GM21367 (cell line): ENCODE data around the gene RARRES2.

Experiments used
- ATAC-seq: cut with Tn5 transposase; IDR thresholded peaks from one replicate; pipeline ENCODE4 v1.9.1; 2021; ENCODE audit not compliant: unreplicated experiment

The RARRES2 gene

GRCh38 chr7:150363370-150363769 is 21.9 kb upstream of the RARRES2 start:
- ATAC-seq = no peak

DNA sequence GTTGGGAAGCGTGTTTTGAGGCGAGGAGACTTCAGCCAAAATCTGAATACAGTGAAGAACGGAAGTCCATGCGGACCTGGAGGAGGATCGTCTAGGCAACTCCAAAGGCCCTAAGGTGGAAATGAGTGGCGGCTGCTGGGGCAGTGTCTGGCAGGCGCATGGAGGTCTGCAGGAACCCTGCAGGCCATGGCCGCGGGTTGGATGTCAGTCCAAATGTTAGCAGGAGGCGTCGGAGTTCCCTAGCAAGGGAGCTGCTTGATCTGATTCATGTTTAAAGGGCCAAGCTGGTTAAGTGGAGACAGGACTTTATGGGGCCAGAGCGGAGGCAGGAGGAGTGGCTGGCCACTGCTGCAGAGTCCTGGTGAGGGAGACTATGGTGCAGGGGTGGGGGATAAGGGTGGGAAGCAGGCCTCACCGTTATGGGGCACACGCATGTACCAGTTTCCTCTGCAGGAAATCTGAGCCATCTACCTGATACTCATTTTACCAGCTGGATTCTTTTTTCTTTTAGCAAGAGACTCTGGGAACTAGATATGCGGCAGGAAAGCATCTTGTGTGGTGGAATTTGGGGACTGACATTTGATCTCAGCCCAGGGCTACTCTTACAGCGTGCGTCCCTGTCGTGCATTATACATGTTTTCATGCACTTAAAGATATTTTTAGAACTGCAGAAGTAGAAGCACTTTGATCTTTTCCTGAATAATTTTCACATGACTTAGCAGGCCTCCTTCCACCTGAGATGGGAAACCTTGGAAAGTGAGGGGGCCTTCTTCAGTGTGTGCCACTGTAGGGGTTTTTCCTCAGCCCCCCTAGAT is 20.6 kb upstream of the RARRES2 start:
- no peak for ATAC-seq

GRCh38 chr7:150361402-150361801 is 20.0 kb upstream of the RARRES2 start:
- no peak for ATAC-seq

GRCh38 chr7:150360363-150361058 is 19.1 kb upstream of the RARRES2 start:
- ATAC-seq = no peak

DNA sequence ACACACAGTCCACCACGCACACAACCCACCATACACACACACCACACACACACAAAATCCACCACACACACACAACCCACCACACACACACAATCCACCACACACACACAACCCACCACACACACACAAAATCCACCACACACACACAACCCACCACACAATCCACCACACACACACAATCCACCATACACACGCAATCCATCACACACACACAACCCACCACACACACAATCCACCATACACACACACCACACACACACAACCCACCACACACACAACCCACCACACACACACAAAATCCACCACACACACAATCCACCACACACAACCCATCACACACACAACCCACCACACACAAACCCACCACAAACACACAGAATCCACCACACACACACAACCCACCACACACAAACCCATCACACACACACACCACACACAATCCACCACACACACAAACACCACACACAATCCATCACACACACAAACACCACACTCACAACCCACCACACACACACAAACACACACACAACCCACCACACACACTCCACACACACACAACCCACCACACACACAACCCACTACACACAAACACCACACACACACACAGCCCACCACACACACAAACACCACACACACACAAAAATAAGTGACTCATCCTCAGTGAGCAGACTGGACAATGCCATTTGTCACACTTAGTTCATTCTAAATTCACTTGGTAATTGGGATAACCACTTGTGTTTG is 18.4 kb upstream of the RARRES2 start:
- no peak for ATAC-seq

- ATAC-seq = no peak
Measured at GRCh38 chr7:150358988-150359621, 17.7 kb upstream of the RARRES2 start.

DNA sequence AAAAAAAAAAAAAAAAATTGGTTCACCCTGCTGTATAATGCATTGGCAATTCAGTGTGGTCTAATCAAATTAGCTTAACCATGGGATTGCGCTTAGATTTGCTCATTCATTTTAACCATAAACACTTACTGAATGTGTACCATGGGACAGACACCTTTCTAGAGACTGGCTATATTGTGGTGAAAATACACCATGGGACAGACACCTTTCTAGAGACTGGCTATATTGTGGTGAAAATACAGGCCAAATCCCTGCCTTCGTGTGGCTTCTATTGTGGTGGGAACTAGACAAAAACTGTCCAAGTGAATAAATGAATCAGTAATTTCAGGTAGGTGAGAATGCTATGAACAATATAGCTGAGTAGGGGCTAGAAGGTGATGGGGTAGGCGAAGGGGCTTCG is 17.0 kb upstream of the RARRES2 start:
- no peak for ATAC-seq

GRCh38 chr7:150357771-150358427 is 16.5 kb upstream of the RARRES2 start:
- ATAC-seq = peak; percentile 9

GRCh38 chr7:150357270-150357669 is 15.8 kb upstream of the RARRES2 start:
- ATAC-seq = peak; percentile 45

GRCh38 chr7:150356265-150356897 is 15.0 kb upstream of the RARRES2 start:
- ATAC-seq = no peak

GRCh38 chr7:150355666-150356059 is 14.2 kb upstream of the RARRES2 start:
- no peak for ATAC-seq

- ATAC-seq = no peak
Measured at GRCh38 chr7:150351587-150352194, 10.3 kb upstream of the RARRES2 start.

GRCh38 chr7:150346922-150347321 is 5.5 kb upstream of the RARRES2 start:
- ATAC-seq = no peak

DNA sequence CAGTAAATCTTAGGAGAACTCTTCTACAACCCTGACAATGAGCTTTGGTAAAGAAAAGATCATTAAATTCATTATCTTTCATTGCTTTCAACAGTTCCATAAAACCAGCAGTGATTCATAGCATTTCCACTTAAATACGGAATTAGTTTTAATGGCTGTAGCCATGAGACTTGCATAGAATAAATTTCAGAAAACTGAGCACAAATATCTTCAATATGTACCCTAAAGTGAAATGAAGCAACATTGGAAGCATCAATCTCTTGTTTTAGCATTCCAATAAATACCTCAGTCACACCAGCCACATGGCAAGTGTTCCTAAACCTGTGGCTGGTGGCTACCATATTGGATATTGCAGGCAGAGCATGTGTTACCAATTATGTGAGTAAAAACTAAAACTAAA is 3.6 kb upstream of the RARRES2 start:
- ATAC-seq = no peak

DNA sequence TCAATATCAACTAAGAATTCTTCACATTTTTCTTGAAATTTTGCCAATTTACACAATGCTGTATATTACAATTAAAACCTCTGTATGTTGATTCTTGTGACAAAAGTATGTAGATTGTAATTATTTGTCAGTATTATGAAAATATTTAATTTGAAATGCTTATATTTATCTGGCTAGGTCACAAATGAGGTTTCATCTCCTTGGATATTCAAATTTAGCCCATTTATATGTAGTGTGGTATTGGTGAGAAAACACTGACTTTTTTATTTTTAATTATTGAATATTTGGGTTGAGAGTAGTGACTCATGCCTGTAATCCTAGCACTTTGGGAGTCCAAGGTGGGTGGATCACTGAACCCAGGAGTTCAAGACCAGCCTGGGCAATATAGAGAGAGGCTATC is 2.9 kb upstream of the RARRES2 start:
- no peak for ATAC-seq

- no peak for ATAC-seq
Measured at GRCh38 chr7:150343225-150343624, 1.8 kb upstream of the RARRES2 start.

GRCh38 chr7:150342121-150342408 is 636 bp upstream of the RARRES2 start:
- no peak for ATAC-seq

GRCh38 chr7:150340875-150341262 is 560 bp downstream of the RARRES2 start:
- no peak for ATAC-seq

DNA sequence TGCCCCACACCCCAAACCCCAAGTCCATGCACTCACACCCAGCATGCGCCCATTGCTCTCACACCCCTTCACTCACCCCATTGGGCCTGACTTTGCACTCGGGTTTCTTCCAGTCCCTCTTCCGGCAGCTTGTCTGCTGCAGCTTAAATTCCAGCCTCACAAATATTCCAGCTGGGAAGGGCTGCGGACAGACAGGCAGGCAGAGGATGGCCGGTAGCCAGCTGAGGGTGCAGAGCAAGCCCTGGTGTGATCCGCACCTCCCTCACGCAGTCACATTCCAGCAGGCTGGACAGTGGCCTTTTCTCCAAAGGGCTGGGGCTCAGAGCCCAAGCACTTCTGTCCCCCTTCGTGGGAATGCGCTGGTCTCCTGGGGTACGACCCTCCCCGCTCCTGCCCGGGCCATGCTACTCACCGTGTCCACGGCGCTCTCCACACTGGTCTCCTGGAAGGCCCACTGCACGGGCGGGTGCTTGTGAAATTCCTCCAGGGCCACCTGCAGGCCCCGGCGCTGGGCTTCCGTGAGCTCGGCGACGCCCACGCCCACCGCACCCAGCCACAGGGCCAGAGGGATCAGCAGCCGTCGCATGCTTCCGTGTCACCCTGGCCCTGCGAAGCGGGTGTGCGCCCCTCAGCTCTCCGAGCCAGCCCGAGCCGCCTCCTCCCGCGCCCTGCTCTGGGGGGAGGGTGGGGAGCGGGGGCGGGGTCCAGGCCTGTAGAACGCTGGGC is 1.2 kb downstream of the RARRES2 start:
- no peak for ATAC-seq

- ATAC-seq = no peak
Measured at GRCh38 chr7:150339409-150339809, 2.0 kb downstream of the RARRES2 start.
